SK-N-SH treated with all-trans-retinoic acid at 6 μM for 48 hours (cell line): ENCODE measurements around the gene ST6GAL2.

ENCODE experiments used
- ARNTL ChIP-seq: fragments of 450-650 bp; formaldehyde crosslinking; IDR thresholded peaks from 2 replicates; pipeline ENCODE4 v1.5.0; 2020; ENCODE audit warnings: low read depth, mild to moderate bottlenecking, moderate library complexity, borderline replicate concordance
- ESRRG ChIP-seq: fragments of 250-450 bp; sonication (Bioruptor Pico); IDR thresholded peaks from 2 replicates; pipeline ENCODE4 v1.6.1; 2021; ENCODE audit warnings: mild to moderate bottlenecking
- GLIS3 ChIP-seq: fragments of 250-450 bp; sonication (Bioruptor Pico); IDR thresholded peaks from 2 replicates; pipeline ENCODE4 v1.5.0; 2020; ENCODE audit warnings: mild to moderate bottlenecking, moderate library complexity
- OSR1 ChIP-seq: fragments of 250-450 bp; sonication (Bioruptor Pico); IDR thresholded peaks from 2 replicates; pipeline ENCODE4 v1.8.0; 2022; ENCODE audit warnings: moderate library complexity, mild to moderate bottlenecking, inconsistent platforms
- PATZ1 ChIP-seq: fragments of 250-450 bp; sonication (Bioruptor Pico); IDR thresholded peaks from 2 replicates; pipeline ENCODE4 v1.8.0; 2020; ENCODE audit warnings: mild to moderate bottlenecking, moderate library complexity, borderline replicate concordance
- PPARA ChIP-seq: fragments of 250-450 bp; sonication (Bioruptor Pico); IDR thresholded peaks from 2 replicates; pipeline ENCODE4 v1.5.0; 2020; ENCODE audit warnings: mild to moderate bottlenecking, borderline replicate concordance
- TCF4 ChIP-seq: fragments of 250-450 bp; sonication (Bioruptor Pico); IDR thresholded peaks from 2 replicates; pipeline ENCODE4 v1.8.0; 2021; ENCODE audit warnings: mild to moderate bottlenecking, moderate library complexity, borderline replicate concordance
- ZFP30 ChIP-seq: fragments of 450-650 bp; formaldehyde crosslinking; IDR thresholded peaks from 2 replicates; pipeline ENCODE4 v1.5.0; 2022; ENCODE audit warnings: mild to moderate bottlenecking, moderate library complexity
- TF ChIP-seq, protein P1 (sequence below): fragments of 250-450 bp; sonication (Bioruptor Pico); IDR thresholded peaks from 2 replicates; pipeline ENCODE4 v1.8.0; 2021; ENCODE audit warnings: low read depth, mild to moderate bottlenecking, moderate library complexity, borderline replicate concordance
- TF ChIP-seq, protein P2 (sequence below): fragments of 250-450 bp; sonication (Bioruptor Pico); IDR thresholded peaks from 2 replicates; pipeline ENCODE4 v1.5.1; 2021; ENCODE audit warnings: mild to moderate bottlenecking, moderate library complexity

- TF ChIP-seq, protein P1, sequence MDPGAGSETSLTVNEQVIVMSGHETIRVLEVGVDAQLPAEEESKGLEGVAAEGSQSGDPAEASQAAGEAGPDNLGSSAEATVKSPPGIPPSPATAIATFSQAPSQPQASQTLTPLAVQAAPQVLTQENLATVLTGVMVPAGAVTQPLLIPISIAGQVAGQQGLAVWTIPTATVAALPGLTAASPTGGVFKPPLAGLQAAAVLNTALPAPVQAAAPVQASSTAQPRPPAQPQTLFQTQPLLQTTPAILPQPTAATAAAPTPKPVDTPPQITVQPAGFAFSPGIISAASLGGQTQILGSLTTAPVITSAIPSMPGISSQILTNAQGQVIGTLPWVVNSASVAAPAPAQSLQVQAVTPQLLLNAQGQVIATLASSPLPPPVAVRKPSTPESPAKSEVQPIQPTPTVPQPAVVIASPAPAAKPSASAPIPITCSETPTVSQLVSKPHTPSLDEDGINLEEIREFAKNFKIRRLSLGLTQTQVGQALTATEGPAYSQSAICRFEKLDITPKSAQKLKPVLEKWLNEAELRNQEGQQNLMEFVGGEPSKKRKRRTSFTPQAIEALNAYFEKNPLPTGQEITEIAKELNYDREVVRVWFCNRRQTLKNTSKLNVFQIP (CRISPR knock-in tag), result no peak
- TF ChIP-seq GLIS3 (CRISPR knock-in tag) (no peak), ARNTL (no peak), ZFP30 (CRISPR knock-in tag) (no peak), TCF4 (CRISPR knock-in tag) (no peak), PATZ1 (CRISPR knock-in tag) (no peak), PPARA (no peak), OSR1 (CRISPR knock-in tag) (no peak), ESRRG (no peak)
- TF ChIP-seq, protein P2, sequence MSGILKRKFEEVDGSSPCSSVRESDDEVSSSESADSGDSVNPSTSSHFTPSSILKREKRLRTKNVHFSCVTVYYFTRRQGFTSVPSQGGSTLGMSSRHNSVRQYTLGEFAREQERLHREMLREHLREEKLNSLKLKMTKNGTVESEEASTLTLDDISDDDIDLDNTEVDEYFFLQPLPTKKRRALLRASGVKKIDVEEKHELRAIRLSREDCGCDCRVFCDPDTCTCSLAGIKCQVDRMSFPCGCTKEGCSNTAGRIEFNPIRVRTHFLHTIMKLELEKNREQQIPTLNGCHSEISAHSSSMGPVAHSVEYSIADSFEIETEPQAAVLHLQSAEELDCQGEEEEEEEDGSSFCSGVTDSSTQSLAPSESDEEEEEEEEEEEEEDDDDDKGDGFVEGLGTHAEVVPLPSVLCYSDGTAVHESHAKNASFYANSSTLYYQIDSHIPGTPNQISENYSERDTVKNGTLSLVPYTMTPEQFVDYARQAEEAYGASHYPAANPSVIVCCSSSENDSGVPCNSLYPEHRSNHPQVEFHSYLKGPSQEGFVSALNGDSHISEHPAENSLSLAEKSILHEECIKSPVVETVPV (CRISPR knock-in tag), result no peak
Observed at GRCh38 chr2:106782681-106783080, 103.3 kb downstream of the ST6GAL2 start.
